HepG2 (cell line): ENCODE results near the gene ALPI. TPM values are rescaled to one million over a fixed set of nuclear protein-coding genes. Genes with fewer than 3 reads are reported as not detected.
A peak's percentile ranks its signal among the peaks of the same experiment; 100 is the strongest.

Source experiments
- ATAC-seq: fragments of 200-7000 bp; cut with Tn5 transposase; 3 replicates; pipeline ENCODE4 v1.9.1; 2020; ENCODE audit warnings: mild to moderate bottlenecking, moderate library complexity
- BruUV-seq: library from RNA; stranded (reverse); fragments of 400-500 nt; replicated peaks from 2 replicates; lab custom pipeline; 2021; lab: Mats Ljungman, UMichigan
- CTCF ChIA-PET: fragments of 300-600 bp; formaldehyde crosslinking; extraction: SDS; loops from one replicate; lab custom pipeline; 2021; ENCODE audit warnings: low total read pairs, inconsistent platforms, low intra/inter-chr PET ratio; lab: Yijun Ruan, JAX
- POLR2A ChIA-PET: fragments of 350-600 bp; sonication (Branson Sonifier 250); formaldehyde crosslinking; loops from one replicate; lab custom pipeline; 2020; ENCODE audit warnings: antibody characterized with exemption, inconsistent platforms; lab: Yijun Ruan, JAX
- DNase-seq: peaks from one replicate; pipeline ENCODE4 v3.0.0-alpha.2; 2015; ENCODE audit warnings: low spot score
- FAIRE-seq: peaks from 3 replicates; lab custom pipeline; 2011; peaks lifted over from hg19 to GRCh38; lab: Jason Lieb, UNC
- H2AFZ ChIP-seq: one replicate; pipeline ENCODE4 v1.6.1; 2011; ENCODE audit warnings: low read length, inconsistent platforms
- H3K27ac ChIP-seq: fragments of 300-600 bp; 3 replicates; pipeline ENCODE4 v1.8.0; 2011; ENCODE audit warnings: mixed run types, mild to moderate bottlenecking, mixed read lengths, low read length, inconsistent platforms; ENCODE audit not compliant: insufficient read depth; ENCODE audit errors: extremely low read length
- H3K27me3 ChIP-seq, 2 experiments: fragments of 200-600 bp in 1 of 2; 2 replicates in 1 of 2; 3 replicates in 1 of 2; pipeline versions ENCODE4 v1.6.0 to v1.8.0; 2011; ENCODE audit warnings: low read length in 2 of 2, mild to moderate bottlenecking in 2 of 2, moderate library complexity in 2 of 2, inconsistent platforms in 1 of 2; ENCODE audit not compliant: insufficient read depth in 2 of 2, control insufficient read depth in 1 of 2
- H3K36me3 ChIP-seq, 2 experiments: fragments of 200-600 bp in 1 of 2; replicated peaks in 1 of 2; 2 replicates in 1 of 2; 3 replicates in 1 of 2; pipeline versions ENCODE4 v1.5.1 to v1.8.0; 2011; ENCODE audit warnings: low read length in 2 of 2, inconsistent platforms in 1 of 2; ENCODE audit not compliant: insufficient read depth in 2 of 2, control insufficient read depth in 1 of 2
- H3K4me1 ChIP-seq: 2 replicates; pipeline ENCODE4 v1.5.1; 2012; ENCODE audit warnings: low read length, inconsistent platforms; ENCODE audit not compliant: insufficient read depth
- H3K4me2 ChIP-seq: 2 replicates; pipeline ENCODE4 v1.6.0; 2011; ENCODE audit warnings: low read depth, low read length, inconsistent platforms
- H3K4me3 ChIP-seq, 3 experiments: fragments of 200-600 bp in 1 of 3; sonication (generic), shearing (Covaris generic) in 1 of 3; replicated peaks in 1 of 3; 2 replicates each; pipeline ENCODE4 v1.5.1; 2011 to 2016; ENCODE audit warnings: low read length in 3 of 3, inconsistent platforms in 2 of 3, low read depth in 2 of 3, mild to moderate bottlenecking in 2 of 3, control low read depth in 1 of 3, mixed read lengths in 1 of 3; ENCODE audit not compliant: insufficient read depth in 1 of 3
- H3K79me2 ChIP-seq: one replicate; pipeline ENCODE4 v1.6.1; 2011; ENCODE audit warnings: low read length, inconsistent platforms; ENCODE audit not compliant: insufficient read depth
- H3K9ac ChIP-seq: 2 replicates; pipeline ENCODE4 v1.6.0; 2011; ENCODE audit warnings: mild to moderate bottlenecking, low read depth, low read length, inconsistent platforms; ENCODE audit not compliant: insufficient read depth
- H3K9me3 ChIP-seq: 2 replicates; pipeline ENCODE4 v1.5.1; 2012; ENCODE audit warnings: mild to moderate bottlenecking, low read length
- H4K20me1 ChIP-seq: 2 replicates; pipeline ENCODE4 v1.6.0; 2011; ENCODE audit warnings: inconsistent platforms, mild to moderate bottlenecking, low read length, moderate library complexity; ENCODE audit not compliant: insufficient read depth
- CBX2 ChIP-seq, 2 experiments: fragments of 200-600 bp in 1 of 2; sonication (generic); formaldehyde crosslinking in 1 of 2; IDR thresholded peaks; 2 replicates each; pipeline versions ENCODE4 v1.7.0 to v1.8.1; 2018 to 2022; ENCODE audit warnings: low read depth in 2 of 2, low read length in 1 of 2, mild to moderate bottlenecking in 1 of 2, missing genetic modification reagents in 1 of 2
- HIVEP1 ChIP-seq: sonication (generic); formaldehyde crosslinking; IDR thresholded peaks from 2 replicates; pipeline ENCODE4 v1.4.0; 2020; ENCODE audit warnings: mild to moderate bottlenecking, missing genetic modification reagents
- KDM3A ChIP-seq: IDR thresholded peaks from 2 replicates; pipeline ENCODE4 v1.6.1; 2018; ENCODE audit warnings: low read depth, missing compliant biosample characterization
- NR2F2 ChIP-seq: IDR thresholded peaks from 2 replicates; pipeline ENCODE4 v1.6.1; 2012; ENCODE audit warnings: low read depth, inconsistent platforms, borderline replicate concordance
- ONECUT2 ChIP-seq: sonication (generic); formaldehyde crosslinking; IDR thresholded peaks from 2 replicates; pipeline ENCODE4 v1.4.0; 2020; ENCODE audit warnings: missing genetic modification reagents
- POLR2G ChIP-seq: fragments of 200-400 bp; formaldehyde crosslinking; IDR thresholded peaks from 2 replicates; pipeline ENCODE4 v1.6.1; 2018; ENCODE audit warnings: mild to moderate bottlenecking, low read depth, low read length, moderate library complexity
- RXRA ChIP-seq: sonication (generic); formaldehyde crosslinking; IDR thresholded peaks from 2 replicates; pipeline ENCODE4 v1.5.1; 2020; ENCODE audit warnings: missing genetic modification reagents
- SP5 ChIP-seq: IDR thresholded peaks from 2 replicates; pipeline ENCODE4 v1.6.1; 2016; ENCODE audit warnings: low read depth, borderline replicate concordance
- ZNF326 ChIP-seq: sonication (generic); formaldehyde crosslinking; IDR thresholded peaks from 2 replicates; pipeline ENCODE4 v1.4.0; 2020; ENCODE audit warnings: missing genetic modification reagents, borderline replicate concordance
- ZNF572 ChIP-seq: sonication (generic); formaldehyde crosslinking; IDR thresholded peaks from 2 replicates; pipeline ENCODE4 v1.5.1; 2020; ENCODE audit warnings: mild to moderate bottlenecking, missing genetic modification reagents
- ZNF749 ChIP-seq: sonication (generic); formaldehyde crosslinking; IDR thresholded peaks from 2 replicates; pipeline ENCODE4 v1.8.0; 2022; ENCODE audit warnings: mild to moderate bottlenecking, missing genetic modification reagents, moderate library complexity, borderline replicate concordance
- WGBS: methylation state at CpG from one replicate; pipeline ENCODE4 v1.1.6; 2017; ENCODE audit warnings: low lambda C conversion rate; 5-methylcytosine and 5-hydroxymethylcytosine counted together
- in situ Hi-C: cut with HindIII; loops from 2 replicates; pipeline ENCODE4 v1.10.0; 2017; ENCODE audit warnings: low pct_unique_long_range_greater_than_20kb; ENCODE audit not compliant: extremely low pct_ligation_motif_present
- intact Hi-C: fragments of 100-400 bp; cut with micrococcal nuclease; formaldehyde crosslinking; loops from one replicate; pipeline ENCODE4 v1.10.0; 2022; ENCODE audit not compliant: unreplicated experiment
- polyA plus RNA-seq, 8 experiments: library from polyadenylated mRNA; depleted of rRNA in 3 of 8; stranded (reverse) in 7 of 8; unstranded in 1 of 8; fragments of >200 nt; fragmentation: Illumina TruSeq in 4 of 8; extraction: Trizol in 4 of 8; gene quantifications; 2 replicates each; pipeline versions ENCODE4 v1.2.1 to v1.2.3, GENCODE V29; 2011 to 2016; ENCODE audit warnings: low read depth in 4 of 8, missing spikeins in 1 of 8, mixed read lengths in 1 of 8; ENCODE audit not compliant: insufficient read depth in 1 of 8
- total RNA-seq, 5 experiments: library from RNA; depleted of rRNA; stranded (reverse); fragments of >200 nt; fragmentation: Illumina TruSeq; extraction: Trizol; gene quantifications; 2 replicates each; pipeline ENCODE4 v1.2.3, GENCODE V29; 2016; ENCODE audit warnings: low read depth in 1 of 5
- TF ChIP-seq, protein P1 (sequence below): sonication (generic); formaldehyde crosslinking; IDR thresholded peaks from 2 replicates; pipeline ENCODE4 v1.4.0; 2020; ENCODE audit warnings: missing genetic modification reagents

Gene ALPI
- total and polyA plus RNA-seq, 2 of the 13 experiments (the other 11 are each of a cell fraction or from before 2014, with no cell fraction given): not detected

DNA sequence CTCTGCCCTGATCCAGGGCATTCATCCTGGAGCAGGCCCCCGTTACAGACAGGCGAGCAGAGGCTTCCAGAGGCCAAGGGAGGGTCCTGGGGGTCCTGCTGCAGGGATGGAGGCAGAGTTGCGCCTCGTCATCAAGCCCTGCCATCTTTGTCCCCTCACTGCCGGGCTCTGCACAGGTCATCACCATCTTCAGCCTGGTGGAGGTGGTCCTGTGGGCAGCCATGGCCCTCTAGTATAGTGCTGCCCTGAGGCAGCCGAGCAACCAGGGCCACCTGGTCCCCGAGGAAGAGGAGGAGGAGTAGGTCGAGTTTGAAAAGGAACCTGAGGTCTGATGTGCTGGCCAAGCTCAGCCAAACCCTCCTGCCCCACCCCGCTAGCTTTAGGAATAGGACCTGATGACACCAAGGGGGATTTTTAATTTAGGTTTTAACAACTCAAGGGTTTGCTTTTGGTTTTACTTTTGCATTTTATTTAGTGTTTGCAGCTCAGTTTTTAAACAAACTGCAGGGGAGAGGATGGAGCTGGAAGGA is 8.8 kb upstream of the ALPI start:
- DNase-seq: no peak
- intact Hi-C loops: loop anchor here (5.0 kb wide), 1 partner anchor 75 kb away; the partner anchor contains the start of gene PRSS56
- WGBS: 26% methylated on average over 4 of the region's 9 CpGs
- Histone ChIP-seq H3K9ac (no peak overlapping the region), H2AFZ (no peak overlapping the region), H3K4me2 (peak overlapping the region; percentile 62), H3K36me3 (no peaks in the 10 kb centered on the region), H3K4me3 (peak overlapping the region in 1 of 3 experiments; percentile 40; a peak in 1 of 6 replicates), H3K4me1 (peaks cover 21% of the 10 kb centered on the region), H3K9me3 (no peaks in the 10 kb centered on the region), H3K27ac (no peak overlapping the region), H4K20me1 (no peaks in the 10 kb centered on the region), H3K27me3 (peaks cover 5 to 28% of the 10 kb centered on the region in 2 experiments; a peak in 4 of 5 replicates), H3K79me2 (no peaks in the 10 kb centered on the region)
- BruUV-seq: no TSS peak
- CTCF ChIA-PET: interaction anchor here (0.9 kb wide), 1 partner anchor 75 kb away, joined by 3 read pairs; no protein-coding TSS in a partner anchor
- in situ Hi-C loops: no loop called here
- POLR2A ChIA-PET: no interaction called here
- no peak for TF ChIP-seq ONECUT2 (CRISPR knock-in tag)
- no peak for TF ChIP-seq ZNF326 (CRISPR knock-in tag)
- TF ChIP-seq ZNF749 (CRISPR knock-in tag): no peak
- TF ChIP-seq, protein P1, sequence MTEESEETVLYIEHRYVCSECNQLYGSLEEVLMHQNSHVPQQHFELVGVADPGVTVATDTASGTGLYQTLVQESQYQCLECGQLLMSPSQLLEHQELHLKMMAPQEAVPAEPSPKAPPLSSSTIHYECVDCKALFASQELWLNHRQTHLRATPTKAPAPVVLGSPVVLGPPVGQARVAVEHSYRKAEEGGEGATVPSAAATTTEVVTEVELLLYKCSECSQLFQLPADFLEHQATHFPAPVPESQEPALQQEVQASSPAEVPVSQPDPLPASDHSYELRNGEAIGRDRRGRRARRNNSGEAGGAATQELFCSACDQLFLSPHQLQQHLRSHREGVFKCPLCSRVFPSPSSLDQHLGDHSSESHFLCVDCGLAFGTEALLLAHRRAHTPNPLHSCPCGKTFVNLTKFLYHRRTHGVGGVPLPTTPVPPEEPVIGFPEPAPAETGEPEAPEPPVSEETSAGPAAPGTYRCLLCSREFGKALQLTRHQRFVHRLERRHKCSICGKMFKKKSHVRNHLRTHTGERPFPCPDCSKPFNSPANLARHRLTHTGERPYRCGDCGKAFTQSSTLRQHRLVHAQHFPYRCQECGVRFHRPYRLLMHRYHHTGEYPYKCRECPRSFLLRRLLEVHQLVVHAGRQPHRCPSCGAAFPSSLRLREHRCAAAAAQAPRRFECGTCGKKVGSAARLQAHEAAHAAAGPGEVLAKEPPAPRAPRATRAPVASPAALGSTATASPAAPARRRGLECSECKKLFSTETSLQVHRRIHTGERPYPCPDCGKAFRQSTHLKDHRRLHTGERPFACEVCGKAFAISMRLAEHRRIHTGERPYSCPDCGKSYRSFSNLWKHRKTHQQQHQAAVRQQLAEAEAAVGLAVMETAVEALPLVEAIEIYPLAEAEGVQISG (CRISPR knock-in tag): no peak
- no peak for TF ChIP-seq KDM3A (CRISPR knock-in tag)
- no peak for TF ChIP-seq ZNF572 (CRISPR knock-in tag)
- no peak for TF ChIP-seq RXRA (CRISPR knock-in tag)
- TF ChIP-seq NR2F2: no peak
- TF ChIP-seq CBX2 (IDR thresholded peaks at IDR 0.05; ENCODE audit: low read depth, low read length): no peak
- TF ChIP-seq CBX2 (CRISPR knock-in tag; IDR thresholded peaks at IDR 0.05; ENCODE audit: low read depth): no peak
- no peak for TF ChIP-seq POLR2G
- no peak for TF ChIP-seq HIVEP1 (CRISPR knock-in tag)
- TF ChIP-seq SP5 (CRISPR knock-in tag): no peak
- no peak for ATAC-seq
- FAIRE-seq: no peak
